IMR-90 (cell line): ENCODE results near the gene ZFYVE28. TPM values are rescaled to one million over a fixed set of nuclear protein-coding genes. Genes with fewer than 3 reads are reported as not detected.

Experiments used
- ATAC-seq: fragments of 200-7000 bp; cut with Tn5 transposase; 2 replicates; pipeline ENCODE4 v1.9.1; 2020; ENCODE audit warnings: low read depth, mild to moderate bottlenecking, moderate library complexity
- BruUV-seq: library from RNA; stranded (reverse); fragments of 400-500 nt; replicated peaks from 2 replicates; lab custom pipeline; 2021; lab: Mats Ljungman, UMichigan
- CTCF ChIA-PET: fragments of 300-600 bp; formaldehyde crosslinking; extraction: SDS; loops from one replicate; lab custom pipeline; 2021; ENCODE audit warnings: antibody characterized with exemption; lab: Yijun Ruan, JAX
- POLR2A ChIA-PET: fragments of 300-600 bp; sonication (Branson Sonifier 250); formaldehyde crosslinking; loops from one replicate; lab custom pipeline; 2022; ENCODE audit warnings: antibody characterized with exemption; ENCODE audit not compliant: unreplicated experiment; lab: Charles Lee
- DNase-seq: peaks from one replicate; pipeline ENCODE4 v3.0.0; 2013
- H2AFZ ChIP-seq: replicated peaks from 2 replicates; pipeline ENCODE3; 2013; ENCODE audit warnings: low read length, mild to moderate bottlenecking; ENCODE audit not compliant: poor library complexity
- H2AK5ac ChIP-seq: 2 replicates; pipeline ENCODE4 v1.6.1; 2013; ENCODE audit warnings: low read depth, low read length, inconsistent platforms
- H2AK9ac ChIP-seq: replicated peaks from 2 replicates; pipeline ENCODE3; 2013; ENCODE audit warnings: mild to moderate bottlenecking, low read depth, low read length, moderate library complexity; ENCODE audit not compliant: poor library complexity
- H2BK120ac ChIP-seq: 2 replicates; pipeline ENCODE4 v1.6.1; 2013; ENCODE audit warnings: low read depth, low read length, inconsistent platforms
- H2BK15ac ChIP-seq: 3 replicates; pipeline ENCODE4 v1.6.1; 2013; ENCODE audit warnings: low read depth, low read length, inconsistent platforms
- H2BK20ac ChIP-seq: 2 replicates; pipeline ENCODE4 v1.6.1; 2013; ENCODE audit warnings: low read depth, mild to moderate bottlenecking, inconsistent platforms, low read length, moderate library complexity
- H2BK5ac ChIP-seq: 2 replicates; pipeline ENCODE4 v1.6.1; 2013; ENCODE audit warnings: mild to moderate bottlenecking, low read depth, low read length, inconsistent platforms; ENCODE audit not compliant: poor library complexity, severe bottlenecking
- H3K14ac ChIP-seq: replicated peaks from 2 replicates; pipeline ENCODE4 v1.6.1; 2013; ENCODE audit warnings: low read depth, low read length, inconsistent platforms
- H3K18ac ChIP-seq: 2 replicates; pipeline ENCODE4 v1.6.1; 2013; ENCODE audit warnings: low read depth, low read length, control low read depth
- H3K23ac ChIP-seq: 2 replicates; pipeline ENCODE4 v1.6.1; 2013; ENCODE audit warnings: low read depth, low read length, inconsistent platforms
- H3K27ac ChIP-seq: 2 replicates; pipeline ENCODE4 v1.5.1; 2013; ENCODE audit warnings: mild to moderate bottlenecking, control low read depth, low read length; ENCODE audit not compliant: insufficient read depth
- H3K27me3 ChIP-seq: 2 replicates; pipeline ENCODE4 v1.6.1; 2013; ENCODE audit warnings: low read length; ENCODE audit not compliant: control insufficient read depth, insufficient read depth
- H3K36me3 ChIP-seq: 2 replicates; pipeline ENCODE4 v1.6.1; 2013; ENCODE audit warnings: low read length, mixed read lengths; ENCODE audit not compliant: control insufficient read depth, insufficient read depth
- H3K4ac ChIP-seq: 2 replicates; pipeline ENCODE4 v1.6.1; 2013; ENCODE audit warnings: low read depth, low read length, inconsistent platforms
- H3K4me1 ChIP-seq: 2 replicates; pipeline ENCODE4 v1.6.1; 2013; ENCODE audit warnings: low read length, mixed read lengths; ENCODE audit not compliant: control insufficient read depth, insufficient read depth
- H3K4me2 ChIP-seq: 2 replicates; pipeline ENCODE4 v1.6.1; 2013; ENCODE audit warnings: low read depth, mild to moderate bottlenecking, control low read depth, low read length, moderate library complexity
- H3K4me3 ChIP-seq: 2 replicates; pipeline ENCODE4 v1.5.1; 2013; ENCODE audit warnings: low read depth, mild to moderate bottlenecking, control low read depth, low read length, moderate library complexity; ENCODE audit not compliant: insufficient read depth
- H3K56ac ChIP-seq: 2 replicates; pipeline ENCODE4 v1.6.1; 2013; ENCODE audit warnings: low read length, inconsistent platforms; ENCODE audit not compliant: insufficient read depth; ENCODE audit errors: extremely low read depth
- H3K79me1 ChIP-seq, 2 experiments: 2 replicates each; pipeline ENCODE4 v1.6.1; 2013; ENCODE audit warnings: low read length in 2 of 2, inconsistent platforms in 1 of 2, low read depth in 1 of 2
- H3K9ac ChIP-seq: 2 replicates; pipeline ENCODE4 v1.6.1; 2013; ENCODE audit warnings: low read depth, low read length, control low read depth
- H3K9me1 ChIP-seq: 2 replicates; pipeline ENCODE4 v1.6.1; 2013; ENCODE audit warnings: low read length, inconsistent platforms; ENCODE audit not compliant: insufficient read depth
- H3K9me3 ChIP-seq: 2 replicates; pipeline ENCODE4 v1.6.1; 2013; ENCODE audit warnings: low read length; ENCODE audit not compliant: control insufficient read depth, insufficient read depth
- H4K20me1 ChIP-seq: 2 replicates; pipeline ENCODE4 v1.6.1; 2013; ENCODE audit warnings: low read length, inconsistent platforms; ENCODE audit not compliant: insufficient read depth
- H4K5ac ChIP-seq: 2 replicates; pipeline ENCODE4 v1.6.1; 2013; ENCODE audit warnings: mild to moderate bottlenecking, low read depth, low read length, control low read depth
- H4K8ac ChIP-seq, 2 experiments: 2 replicates each; pipeline ENCODE4 v1.6.1; 2013; ENCODE audit warnings: low read depth in 2 of 2, low read length in 2 of 2, control low read depth in 1 of 2, inconsistent platforms in 1 of 2
- H4K91ac ChIP-seq: 2 replicates; pipeline ENCODE4 v1.6.1; 2013; ENCODE audit warnings: low read depth, low read length, inconsistent platforms; ENCODE audit not compliant: insufficient read depth
- BHLHE40 ChIP-seq: fragments of 150-350 bp; IDR thresholded peaks from 2 replicates; pipeline ENCODE4 v1.6.1; 2016; ENCODE audit warnings: mild to moderate bottlenecking, low read depth, low read length
- CEBPB ChIP-seq: IDR thresholded peaks from 2 replicates; pipeline ENCODE4 v1.6.1; 2012; ENCODE audit warnings: low read depth, low read length, improper control_type of control experiment
- CHD1 ChIP-seq: IDR thresholded peaks from 2 replicates; pipeline ENCODE4 v1.6.1; 2012; ENCODE audit warnings: low read depth, low read length, improper control_type of control experiment
- CTCF ChIP-seq: conservative IDR thresholded peaks from 2 replicates; pipeline ENCODE4 v1.5.1; 2012; ENCODE audit warnings: mild to moderate bottlenecking, low read depth, low read length, improper control_type of control experiment
- ELK1 ChIP-seq: fragments of 150-350 bp; IDR thresholded peaks from 2 replicates; pipeline ENCODE4 v1.6.1; 2016; ENCODE audit warnings: low read depth, mild to moderate bottlenecking, low read length, moderate library complexity, borderline replicate concordance
- FOS ChIP-seq: fragments of 150-350 bp; IDR thresholded peaks from 2 replicates; pipeline ENCODE4 v1.6.1; 2016; ENCODE audit warnings: low read depth, low read length
- MAFK ChIP-seq: IDR thresholded peaks from 2 replicates; pipeline ENCODE4 v1.6.1; 2012; ENCODE audit warnings: low read depth, low read length, improper control_type of control experiment
- MAZ ChIP-seq: IDR thresholded peaks from 2 replicates; pipeline ENCODE4 v1.6.1; 2012; ENCODE audit warnings: low read depth, mild to moderate bottlenecking, low read length, improper control_type of control experiment, moderate library complexity, borderline replicate concordance
- MXI1 ChIP-seq: IDR thresholded peaks from 2 replicates; pipeline ENCODE4 v1.6.1; 2012; ENCODE audit warnings: low read depth, mild to moderate bottlenecking, low read length, moderate library complexity, borderline replicate concordance
- NFE2L2 ChIP-seq: fragments of 150-350 bp; IDR thresholded peaks from 2 replicates; pipeline ENCODE4 v1.6.1; 2016; ENCODE audit warnings: low read depth, mild to moderate bottlenecking, low read length
- POLR2A ChIP-seq: IDR thresholded peaks from 2 replicates; pipeline ENCODE4 v1.6.1; 2012; ENCODE audit warnings: mild to moderate bottlenecking, low read depth, low read length
- RAD21 ChIP-seq: IDR thresholded peaks from 2 replicates; pipeline ENCODE4 v1.6.1; 2012; ENCODE audit warnings: low read length, improper control_type of control experiment
- RCOR1 ChIP-seq: IDR thresholded peaks from 2 replicates; pipeline ENCODE4 v1.6.1; 2012; ENCODE audit warnings: mild to moderate bottlenecking, low read length, improper control_type of control experiment; ENCODE audit not compliant: insufficient replicate concordance
- RFX5 ChIP-seq: IDR thresholded peaks from 2 replicates; pipeline ENCODE4 v1.8.0; 2012; ENCODE audit warnings: low read depth, mild to moderate bottlenecking, low read length, moderate library complexity
- SMC3 ChIP-seq: fragments of 150-350 bp; IDR thresholded peaks from 2 replicates; pipeline ENCODE4 v1.6.1; 2016; ENCODE audit warnings: low read depth, mild to moderate bottlenecking, antibody characterized with exemption, low read length, moderate library complexity
- USF2 ChIP-seq: fragments of 150-350 bp; IDR thresholded peaks from 2 replicates; pipeline ENCODE4 v1.6.1; 2017; ENCODE audit warnings: mild to moderate bottlenecking, antibody characterized with exemption, low read length, low read depth
- WGBS, 2 experiments: methylation state at CpG; one replicate each; pipeline versions ENCODE4 v1.1.5 to v1.1.7; 2013; ENCODE audit warnings: missing lambda C conversion rate in 2 of 2; ENCODE audit not compliant: insufficient read length in 1 of 2; ENCODE audit errors: extremely low coverage in 2 of 2; 5-methylcytosine and 5-hydroxymethylcytosine counted together
- dilution Hi-C: fragments of 300-500 bp; cut with HindIII; formaldehyde crosslinking; loops from one replicate; pipeline ENCODE4 v1.14.3; 2018; ENCODE audit warnings: low sequenced_read_pairs; ENCODE audit not compliant: unreplicated experiment
- in situ Hi-C: fragments of 300-500 bp; cut with MboI; formaldehyde crosslinking; loops from 3 replicates; pipeline ENCODE4 v1.14.3; 2019; ENCODE audit warnings: low sequenced_read_pairs, inconsistent platforms, mixed read lengths
- intact Hi-C: fragments of 100-400 bp; cut with micrococcal nuclease; formaldehyde crosslinking; loops from 2 replicates; pipeline ENCODE4 v1.10.0; 2022
- polyA plus RNA-seq, 3 experiments: library from polyadenylated mRNA; depleted of rRNA; stranded (reverse); fragments of >200 nt; gene quantifications; 2 replicates each; pipeline ENCODE4 v1.2.3, GENCODE V29; 2012; ENCODE audit warnings: low replicate concordance in 1 of 3
- total RNA-seq: library from RNA; depleted of rRNA; stranded (reverse); fragments of >200 nt; gene quantifications from 2 replicates; pipeline ENCODE4 v1.2.3, GENCODE V29; 2012

ZFYVE28 gene
- total and polyA plus RNA-seq, 2 of the 4 experiments (the other 2 are of a cell fraction) = 0.36 to 1.2 TPM

- in situ Hi-C loops (no loop called here), dilution Hi-C loops (no loop called here)
Measured at GRCh38 chr4:2395584-2395983, 22.9 kb downstream of the ZFYVE28 start.

More at GRCh38 chr4:2395584-2395983, 22.9 kb downstream of the ZFYVE28 start:
- no peak overlapping the region for H2BK5ac ChIP-seq
- no peak overlapping the region for H3K18ac ChIP-seq
- no peak overlapping the region for H2AFZ ChIP-seq
- POLR2A ChIA-PET = no interaction called here
- no peak overlapping the region for H2AK9ac ChIP-seq
- no peak overlapping the region for H3K9ac ChIP-seq
- H2BK15ac ChIP-seq = no peak overlapping the region
- no peak overlapping the region for H2AK5ac ChIP-seq
- H3K4ac ChIP-seq = no peak overlapping the region
- no TSS peak for BruUV-seq
- peaks cover 4% of the 10 kb centered on the region; the same call in 1 of the 2 replicates for H3K4me1 ChIP-seq
- H3K27me3 ChIP-seq = peaks cover 33% of the 10 kb centered on the region
- H2BK120ac ChIP-seq = no peak overlapping the region
- 100% methylated on average over 1 of the region's 9 CpGs; no CpG with 5 or more reads in 1 of the 2 experiments for WGBS, 2 experiments
- H4K5ac ChIP-seq = no peak overlapping the region
- no peak overlapping the region for H2BK20ac ChIP-seq
- H3K4me2 ChIP-seq = no peak overlapping the region
- H3K27ac ChIP-seq = no peak overlapping the region
- CTCF ChIA-PET = no interaction called here
- no peak overlapping the region for H3K23ac ChIP-seq
- no peaks in the 10 kb centered on the region for H3K9me1 ChIP-seq
- no peaks in the 10 kb centered on the region; the same call in 1 of the 2 replicates for H4K20me1 ChIP-seq
- ATAC-seq (no peak), DNase-seq (no peak)
- no peak overlapping the region for H3K56ac ChIP-seq
- H3K36me3 ChIP-seq = no peaks in the 10 kb centered on the region
- H3K79me1 ChIP-seq = no peaks in the 10 kb centered on the region
- intact Hi-C loops = no loop called here
- TF ChIP-seq POLR2A (no peak), MAZ (no peak), CHD1 (no peak), MAFK (no peak), MXI1 (no peak), RFX5 (no peak), RAD21 (no peak), BHLHE40 (no peak), SMC3 (no peak), CTCF (no peak), CEBPB (no peak), USF2 (no peak), FOS (no peak), RCOR1 (no peak), NFE2L2 (no peak), ELK1 (no peak)
- H3K4me3 ChIP-seq = no peak overlapping the region
- no peak overlapping the region for H4K8ac ChIP-seq
- no peaks in the 10 kb centered on the region for H3K9me3 ChIP-seq
- no peak overlapping the region for H3K14ac ChIP-seq
- H4K91ac ChIP-seq = no peak overlapping the region
